Bone marrow (tissue), 2 donors: Measurements from ENCODE around the gene SGK1.

Experiments
- DNase-seq, 2 donors: peaks; one replicate each; lab custom pipeline; 2025; lab: John Stamatoyannopoulos, UW

Gene SGK1

DNA sequence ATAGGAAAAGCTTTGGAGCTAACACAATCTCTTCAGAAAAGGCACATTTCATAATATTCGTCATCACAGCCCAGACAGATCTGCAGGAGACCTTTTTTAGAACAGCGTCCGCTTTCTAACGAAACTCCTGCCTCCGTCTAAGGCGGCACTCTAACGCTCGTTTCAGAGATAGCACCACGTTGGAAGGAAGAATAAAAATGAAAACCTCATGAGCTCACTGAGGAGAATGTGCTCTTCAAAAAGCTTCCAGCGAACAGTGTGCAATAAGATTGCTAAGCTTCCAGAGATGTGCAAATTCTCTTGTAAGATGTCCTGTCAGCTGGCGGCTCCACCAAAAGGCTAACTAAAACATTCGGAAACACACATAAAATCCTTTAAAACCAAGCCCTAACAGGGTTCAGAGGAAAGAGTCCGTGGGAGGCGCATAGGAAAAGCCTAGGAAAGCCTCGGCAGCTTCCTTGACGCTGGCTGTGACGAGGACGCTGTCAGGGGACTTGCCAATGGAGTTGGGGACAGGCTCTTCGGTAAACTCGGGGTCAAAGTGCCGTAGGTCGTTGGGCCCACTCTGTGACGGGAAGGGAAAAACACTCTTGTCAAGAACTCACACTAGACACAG is 147.9 kb downstream of the SGK1 start:
- no peak for DNase-seq

DNA sequence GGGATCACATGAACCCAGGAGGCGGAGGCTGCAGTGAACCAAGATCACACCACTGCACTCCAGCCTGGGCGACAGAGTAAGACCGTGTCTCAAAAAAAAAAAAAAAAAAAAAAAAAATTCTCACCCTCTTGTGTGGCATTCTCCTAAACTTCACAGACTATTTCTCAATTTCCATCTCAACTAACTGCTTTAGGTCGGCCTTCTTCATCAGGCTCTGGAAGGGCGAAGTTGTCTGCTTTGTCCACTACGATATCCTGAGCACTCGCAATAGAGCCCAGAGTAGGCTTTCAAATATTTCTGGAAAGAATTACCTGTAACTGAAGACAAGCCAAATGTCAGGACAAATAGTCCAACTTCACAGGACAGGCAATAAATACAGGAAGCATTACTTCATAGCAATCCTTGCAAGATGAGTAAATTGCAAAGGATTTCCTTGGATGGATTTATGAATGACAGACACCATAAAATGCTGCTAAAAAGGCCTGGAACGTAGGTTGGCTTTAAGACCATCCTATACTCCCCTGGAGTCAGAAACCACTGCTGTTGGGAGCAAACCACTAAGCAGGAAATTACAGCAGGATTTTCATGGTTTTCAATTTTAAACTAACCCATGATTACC is 149.2 kb downstream of the SGK1 start:
- DNase-seq = no peak

DNA sequence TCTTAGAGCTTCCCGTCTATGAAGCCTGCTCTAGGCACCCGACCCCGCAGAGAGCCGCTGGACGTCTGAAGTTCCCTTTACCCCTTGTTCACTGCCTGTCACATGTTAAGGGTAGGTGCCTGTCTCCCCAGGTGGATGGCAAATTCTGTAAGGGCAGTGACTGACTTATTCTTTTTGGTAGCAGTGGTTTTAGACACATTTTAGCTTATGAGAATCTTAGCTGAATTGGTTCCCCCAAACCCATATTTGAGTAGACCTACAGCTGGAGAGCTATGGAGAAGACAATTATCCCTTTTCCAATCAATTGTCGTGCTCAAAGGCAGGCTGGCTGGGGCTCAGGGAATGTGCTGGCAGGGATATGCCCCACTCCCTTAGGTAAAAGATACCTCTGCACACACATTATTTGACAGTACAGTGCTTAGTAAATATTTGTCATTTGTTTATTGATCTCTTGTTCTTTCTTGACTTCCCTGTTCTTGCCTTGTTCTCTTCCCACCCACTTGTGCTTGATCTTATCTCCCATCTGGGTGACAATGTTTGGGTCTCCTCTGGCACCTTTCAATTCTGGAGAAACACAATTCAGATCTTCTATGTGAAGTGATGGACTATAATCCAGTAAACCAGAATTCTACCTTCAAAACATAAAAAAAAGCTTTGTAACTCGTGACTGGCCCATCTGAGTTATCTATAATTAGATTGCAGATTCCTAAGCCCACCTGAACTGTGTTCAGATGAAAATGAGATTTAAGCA is 151.2 kb downstream of the SGK1 start:
- DNase-seq = no peak

DNA sequence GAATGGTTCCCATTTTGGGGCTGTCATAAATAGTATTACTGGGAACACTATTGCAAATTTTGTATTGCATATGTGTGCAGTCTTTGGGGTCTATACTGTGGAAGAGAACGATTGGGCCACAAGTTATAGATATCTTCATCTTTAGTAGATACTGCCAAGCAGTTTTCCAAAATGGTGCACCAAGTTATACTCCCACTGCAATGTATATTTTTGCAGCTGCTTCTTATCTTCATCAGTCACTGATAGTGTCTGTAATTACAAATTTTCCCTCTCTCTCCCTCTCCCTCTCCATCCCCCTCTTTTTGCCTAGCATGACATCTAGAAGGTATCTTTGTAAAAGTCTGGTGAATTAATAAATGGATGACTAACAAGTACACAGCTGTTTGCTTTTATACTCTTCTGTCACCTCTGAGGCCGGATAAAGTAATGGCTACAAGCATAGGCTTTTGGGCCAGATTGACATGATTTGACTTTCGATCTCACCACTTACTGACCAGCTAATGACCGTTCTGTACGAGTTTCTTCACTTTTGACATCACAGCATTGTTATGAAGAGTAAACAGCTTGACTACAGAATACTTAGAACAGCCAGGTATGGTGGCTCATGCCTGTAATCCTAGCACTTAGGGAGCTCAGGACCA is 152.2 kb downstream of the SGK1 start:
- no peak for DNase-seq

DNA sequence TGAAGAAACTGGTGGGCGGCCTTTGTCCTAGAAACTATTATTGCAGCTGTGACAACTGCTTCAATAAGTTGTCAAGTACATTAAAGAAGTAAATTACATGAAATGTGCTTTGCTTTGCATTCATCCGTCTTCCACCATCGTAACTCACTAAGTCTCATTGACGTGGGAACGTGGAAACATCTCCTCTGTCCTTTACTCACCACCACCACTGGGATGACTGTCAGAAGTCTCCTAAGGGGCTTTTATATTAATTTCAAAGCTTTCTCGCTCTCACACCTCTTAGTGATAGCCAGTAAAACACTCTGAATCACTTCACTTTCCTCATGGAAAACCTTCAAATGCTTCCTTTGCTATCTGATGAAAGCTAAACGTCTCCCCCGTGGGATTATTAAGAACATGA is 153.6 kb downstream of the SGK1 start:
- no peak for DNase-seq

DNA sequence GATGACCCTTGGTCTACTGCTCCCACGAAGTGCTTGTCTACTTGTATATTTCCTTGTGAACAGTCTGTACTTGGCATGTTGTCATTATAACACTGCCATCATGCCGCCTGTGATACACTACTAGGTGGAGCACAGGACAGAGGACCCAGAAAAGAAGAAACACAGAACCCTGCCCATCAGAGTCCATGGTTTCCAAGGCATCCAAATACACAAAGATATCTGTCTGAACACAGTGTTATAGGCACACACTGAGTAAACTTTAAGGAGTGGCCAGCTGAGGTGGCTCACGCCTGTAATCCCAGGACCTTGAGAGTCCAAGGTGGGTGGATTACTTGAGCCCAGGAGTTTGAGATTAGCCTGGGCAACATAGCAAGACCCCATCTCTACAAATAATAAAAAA is 155.0 kb downstream of the SGK1 start:
- no peak for DNase-seq

DNA sequence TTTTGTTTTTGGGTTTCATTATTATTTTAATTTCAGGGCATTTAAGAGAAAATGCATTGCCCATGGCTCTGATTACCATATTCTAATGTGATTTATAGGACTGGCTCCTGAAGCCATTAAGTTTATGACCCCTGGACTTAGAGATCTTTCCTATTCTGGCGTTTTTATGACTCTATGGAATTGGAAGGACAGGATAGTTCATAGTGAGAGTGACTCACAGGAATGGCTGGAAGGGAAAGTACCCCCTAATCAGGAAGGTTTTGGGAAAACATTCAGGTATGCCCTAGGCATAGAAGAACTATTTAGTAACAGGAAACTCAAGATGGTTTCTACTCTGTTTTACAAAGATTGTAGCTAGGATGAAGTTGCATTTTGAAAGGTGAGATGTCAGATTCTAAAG is 156.9 kb downstream of the SGK1 start:
- DNase-seq = no peak

DNA sequence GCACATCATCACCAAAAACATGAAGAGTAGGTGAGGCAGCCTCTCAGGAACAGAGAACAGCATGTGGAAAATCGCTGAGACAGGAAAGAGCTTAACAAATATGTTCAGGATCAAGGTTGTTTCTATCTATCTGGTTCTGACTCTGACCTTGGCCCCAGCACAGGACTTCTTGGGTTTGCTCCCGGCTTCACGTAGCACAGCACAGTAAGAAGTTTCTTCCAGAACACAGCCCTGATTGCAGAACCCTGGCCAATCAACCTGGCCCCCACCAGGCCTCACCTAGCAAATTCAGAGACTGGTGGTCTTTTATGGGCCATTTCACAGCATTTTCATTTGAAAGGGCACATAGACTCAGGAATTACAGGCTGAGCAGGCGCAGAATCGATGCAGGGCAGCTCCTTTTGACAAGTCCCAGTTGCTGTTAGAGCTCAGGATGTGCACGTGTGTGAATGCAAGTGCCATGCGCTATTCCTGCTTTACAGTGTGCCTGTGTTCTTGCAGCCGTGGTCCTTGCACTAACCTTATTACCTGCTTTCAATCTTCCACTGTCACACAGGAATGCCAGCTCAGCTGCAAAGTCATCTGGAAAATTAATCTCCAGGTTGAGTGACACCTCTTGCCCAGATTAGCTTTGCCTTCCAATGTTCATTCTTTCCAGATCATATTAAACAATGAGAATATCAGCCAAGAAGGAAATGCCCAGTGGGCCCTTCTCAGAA is 165.0 kb downstream of the SGK1 start:
- DNase-seq = no peak

DNA sequence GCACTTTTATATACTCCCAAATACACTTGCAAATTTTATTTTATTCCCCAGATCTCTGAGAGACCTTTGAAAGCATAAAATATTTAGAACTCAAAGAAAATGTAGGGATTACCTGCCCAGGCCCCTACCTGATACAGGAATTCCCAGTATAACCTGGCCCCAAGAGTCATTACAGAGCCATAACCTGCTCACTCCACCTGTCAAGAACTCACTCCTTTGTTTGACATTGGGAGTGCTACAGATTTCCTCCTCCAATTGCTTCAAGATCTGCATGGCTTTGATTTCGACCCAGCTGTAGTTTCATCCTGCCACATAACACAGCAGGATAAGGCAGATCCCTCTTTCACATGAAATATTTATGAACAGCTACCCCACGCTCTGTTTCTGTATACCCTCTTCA is 169.3 kb downstream of the SGK1 start:
- DNase-seq = no peak

DNA sequence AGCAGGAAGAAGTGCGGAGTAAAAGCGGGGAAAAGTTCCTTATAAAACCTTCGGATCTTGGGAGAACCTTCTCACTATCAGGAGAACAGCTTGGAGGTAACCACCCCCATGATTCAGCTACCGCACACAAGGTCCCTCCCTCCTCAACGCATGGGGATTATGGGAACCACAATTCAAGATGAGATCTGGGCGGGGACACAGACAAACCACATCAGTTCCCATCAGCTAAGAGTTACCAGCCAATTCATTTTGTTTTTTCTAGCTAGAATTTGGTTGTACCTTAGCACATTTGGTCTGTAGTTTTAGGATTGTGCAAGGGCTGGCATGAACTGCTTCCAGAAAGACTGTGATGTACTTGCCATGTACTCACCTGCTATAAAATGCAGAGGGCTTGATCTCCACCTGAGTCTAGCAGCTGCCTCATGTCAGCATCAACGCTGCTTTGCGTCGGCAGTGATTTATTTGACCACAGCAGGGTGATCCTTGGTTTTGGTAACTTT is 170.8 kb downstream of the SGK1 start:
- DNase-seq = no peak

DNA sequence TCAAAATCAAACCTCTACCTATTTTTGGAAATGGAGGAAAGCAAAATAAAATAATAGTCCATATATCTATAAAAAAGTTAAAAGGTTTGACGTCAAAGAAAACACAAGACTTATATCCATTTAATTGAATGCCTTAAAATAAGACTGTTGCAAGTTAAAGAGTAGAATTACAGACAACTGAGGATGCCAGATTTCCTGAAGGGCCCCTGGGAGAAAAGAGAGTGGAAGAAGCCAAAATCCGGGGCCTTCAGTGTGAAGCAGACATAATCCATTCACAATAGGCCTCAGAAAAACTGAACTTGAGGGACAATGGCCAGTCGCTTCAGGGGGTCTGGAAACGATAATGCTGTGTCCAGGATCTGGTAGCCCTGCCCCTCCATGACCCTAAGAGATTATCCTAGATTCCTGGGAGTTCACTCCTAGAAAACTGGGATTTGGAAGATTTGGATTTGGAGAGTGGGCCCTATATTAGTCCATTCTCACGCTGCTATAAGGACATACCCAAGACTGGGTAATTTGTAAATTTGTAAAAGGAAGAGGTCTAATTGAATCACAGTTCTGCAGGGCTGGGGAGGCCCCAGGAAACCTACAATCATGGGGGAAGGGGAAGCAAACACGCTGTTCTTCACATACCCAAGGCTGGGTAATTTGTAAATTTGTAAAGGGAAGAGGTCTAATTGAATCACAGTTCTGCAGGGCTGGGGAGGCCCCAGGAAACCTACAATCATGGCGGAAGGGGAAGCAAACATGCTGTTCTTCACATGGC is 171.5 kb downstream of the SGK1 start:
- DNase-seq = no peak

DNA sequence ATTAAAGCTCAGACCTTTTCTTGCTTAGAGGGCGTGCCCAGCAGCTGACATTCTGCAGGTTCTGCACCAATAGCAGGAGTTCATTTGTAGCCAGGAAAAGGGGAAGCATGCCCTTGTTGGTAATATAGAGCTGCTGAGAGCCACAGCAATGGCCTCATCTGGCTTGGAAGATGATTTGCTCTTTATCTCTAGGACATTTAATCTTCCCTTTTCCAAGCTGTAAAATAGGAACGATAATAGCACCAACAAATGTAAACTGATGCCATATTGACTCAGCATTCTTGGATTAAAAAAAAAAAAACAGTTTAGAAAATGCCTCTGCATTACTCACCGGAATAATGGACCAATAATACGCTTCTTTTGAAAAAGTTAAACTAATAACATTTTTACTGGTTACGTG is 172.1 kb downstream of the SGK1 start:
- DNase-seq = no peak

DNA sequence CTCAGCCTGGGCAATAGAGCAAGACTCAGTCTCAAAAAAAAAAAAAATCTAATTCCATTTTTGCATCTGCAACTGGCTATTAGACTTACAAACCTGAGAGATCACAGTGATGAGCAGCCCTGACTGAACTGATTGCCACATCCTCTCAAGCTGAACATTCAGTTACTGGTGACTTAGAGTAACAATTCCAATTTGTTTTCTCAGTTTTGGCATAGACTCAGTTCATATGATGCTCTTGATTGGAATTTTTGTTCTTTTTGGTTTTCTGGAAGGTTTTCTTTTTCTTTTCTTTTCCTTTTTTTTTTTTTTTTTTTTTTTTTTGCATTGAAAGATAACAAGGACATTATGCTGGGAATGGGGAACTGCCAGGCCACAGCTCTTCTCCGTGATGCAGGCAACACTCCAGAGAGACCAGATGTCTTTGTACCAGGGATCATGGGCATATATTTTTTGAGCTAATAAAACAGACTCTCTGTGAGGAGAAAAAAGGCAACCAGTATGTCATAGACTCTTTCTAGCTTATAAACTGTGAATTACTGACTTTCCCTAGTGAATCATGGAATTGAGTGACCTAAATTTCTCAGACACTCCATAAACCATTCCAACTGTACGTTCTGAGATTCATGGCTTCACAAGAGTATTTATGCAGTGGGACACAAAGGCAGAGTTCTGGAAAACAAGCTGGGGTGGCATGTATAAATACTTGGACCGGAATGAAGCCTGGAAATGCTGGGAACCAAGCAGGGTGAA is 179.5 kb downstream of the SGK1 start:
- DNase-seq = no peak

DNA sequence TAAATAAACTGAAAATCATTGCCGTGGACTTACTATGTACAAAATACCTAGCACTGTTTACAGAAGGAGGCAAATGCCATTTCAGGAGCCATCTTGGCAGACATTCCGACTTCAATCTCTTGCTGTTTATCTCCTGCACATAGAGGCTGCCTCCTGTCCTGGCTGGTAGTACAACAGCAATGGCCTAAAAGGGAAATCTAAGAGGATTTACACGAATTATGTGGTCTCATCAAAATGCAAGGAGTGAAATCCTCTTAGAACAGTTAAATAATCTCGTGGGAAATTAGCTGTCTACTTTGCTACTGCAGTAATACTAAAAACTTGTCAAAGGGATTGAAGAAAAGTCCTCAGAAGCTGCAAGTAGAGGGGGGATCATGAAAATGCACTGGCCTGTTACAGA is 183.3 kb downstream of the SGK1 start:
- no peak for DNase-seq

DNA sequence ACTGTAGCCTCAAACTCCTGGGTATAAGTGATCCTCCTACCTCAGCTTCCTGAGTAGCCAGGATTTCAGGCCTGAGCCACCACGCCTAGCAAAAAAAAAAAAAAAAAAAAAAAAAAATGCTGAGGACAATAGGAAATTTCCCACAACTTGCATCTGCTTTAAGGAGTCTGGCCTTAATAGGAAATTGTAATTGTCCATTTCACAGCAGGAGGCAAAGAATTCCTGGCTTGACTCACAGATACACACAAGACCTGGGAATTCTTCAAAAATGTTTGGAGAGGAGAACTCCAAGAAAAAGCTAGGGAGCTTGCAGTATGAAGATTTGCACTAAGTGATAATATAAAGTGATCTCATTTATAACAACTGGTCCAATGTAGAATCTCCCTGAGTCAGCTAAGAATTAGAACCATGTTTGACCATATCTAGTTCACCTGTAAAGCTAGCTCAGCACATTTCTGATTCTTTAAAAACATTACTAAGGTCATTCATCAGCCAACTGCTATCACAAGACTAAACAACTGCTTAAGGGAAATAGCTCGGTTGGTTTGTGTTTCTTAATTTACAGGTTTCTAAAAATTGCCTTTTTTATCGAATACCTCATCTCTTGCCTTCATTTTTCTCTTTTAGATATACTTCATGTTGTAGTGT is 185.3 kb downstream of the SGK1 start:
- no peak for DNase-seq

DNA sequence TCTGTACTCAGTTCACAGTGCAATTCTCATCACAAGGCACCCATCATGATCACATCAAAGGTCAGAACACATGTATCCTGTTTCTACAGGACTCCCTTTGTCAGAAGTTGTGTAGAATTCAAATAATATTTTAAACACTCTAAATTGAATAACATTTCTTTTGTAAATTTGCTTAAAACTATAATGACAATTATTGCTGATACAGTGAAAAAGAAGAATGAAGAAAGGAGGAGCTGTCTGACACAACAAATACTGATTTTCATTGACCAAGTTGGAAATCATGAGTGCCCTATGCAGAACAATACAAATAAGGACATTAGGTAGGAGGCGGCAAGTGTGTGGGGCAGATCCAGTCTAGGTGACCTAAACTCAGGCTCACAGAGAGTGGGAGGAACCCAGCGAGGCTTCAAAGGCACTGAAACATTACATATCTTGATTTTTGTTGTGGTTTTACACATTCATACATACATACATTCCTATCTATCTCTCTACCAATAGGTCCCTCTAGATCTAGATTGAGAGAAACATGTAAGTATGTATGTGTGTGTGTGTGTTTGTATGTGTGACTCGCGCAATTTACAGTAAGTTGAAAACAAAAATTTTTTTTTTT is 186.3 kb downstream of the SGK1 start:
- DNase-seq = no peak

DNA sequence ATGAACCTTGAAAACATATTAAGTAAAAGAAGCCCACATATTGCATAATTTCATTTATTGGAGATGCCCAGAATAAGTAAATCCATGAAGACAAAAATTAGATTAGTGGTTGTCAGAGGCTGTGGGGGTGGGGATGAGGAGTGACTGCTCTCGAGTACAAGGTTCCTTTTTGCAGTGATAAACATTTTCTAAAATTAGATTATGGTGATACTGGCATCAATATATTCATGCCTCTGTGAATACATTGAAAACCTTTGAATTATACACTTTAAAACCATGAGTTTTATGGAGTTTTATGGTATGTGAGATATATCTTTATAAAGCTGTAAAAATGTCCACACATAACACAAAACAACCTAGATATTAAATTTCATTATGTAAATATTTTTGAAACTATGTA is 189.8 kb downstream of the SGK1 start:
- DNase-seq = no peak

DNA sequence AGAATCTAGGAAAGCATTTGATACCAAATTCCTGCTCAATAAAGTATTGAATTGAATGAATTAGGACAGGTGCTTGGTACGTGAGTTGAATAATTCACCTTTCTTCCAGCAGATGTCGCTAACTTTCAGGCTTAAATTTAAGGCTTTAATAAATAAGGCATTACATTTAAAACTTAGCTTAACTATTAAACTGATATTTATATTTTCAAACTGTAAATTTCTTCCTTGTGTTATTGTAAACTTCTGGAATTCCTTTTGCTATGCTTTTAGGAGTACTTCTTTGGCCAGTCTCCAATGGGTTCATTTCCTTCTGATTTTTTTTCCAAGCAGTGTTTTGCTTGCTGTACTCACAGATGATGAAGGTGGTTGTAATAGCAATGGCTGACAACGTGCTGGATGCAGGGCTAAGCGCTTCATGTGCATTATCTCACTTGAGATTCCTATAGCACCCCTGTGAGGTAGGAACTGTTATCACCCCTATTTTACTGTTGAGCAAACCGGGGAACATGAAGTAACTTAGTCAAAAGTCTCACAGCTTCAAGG is 194.2 kb downstream of the SGK1 start:
- no peak for DNase-seq

DNA sequence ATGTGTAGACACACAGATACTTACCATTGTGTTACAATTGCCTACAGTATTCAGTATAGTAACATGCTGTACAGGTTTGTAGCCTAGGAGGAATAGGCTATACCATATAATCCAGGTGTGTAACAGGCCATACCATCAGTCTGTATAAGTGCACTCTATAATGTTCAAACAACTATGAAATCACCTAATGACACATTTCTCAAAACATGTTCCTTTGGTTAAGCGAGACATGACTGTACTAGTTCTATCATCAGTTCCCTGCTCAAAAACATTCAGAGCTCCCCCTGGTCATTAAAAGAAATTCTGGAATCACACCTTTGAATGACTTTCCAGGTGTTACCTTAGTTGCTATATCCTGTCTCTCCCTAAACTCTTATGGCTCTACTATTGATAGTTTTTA is 195.1 kb downstream of the SGK1 start:
- DNase-seq = no peak

DNA sequence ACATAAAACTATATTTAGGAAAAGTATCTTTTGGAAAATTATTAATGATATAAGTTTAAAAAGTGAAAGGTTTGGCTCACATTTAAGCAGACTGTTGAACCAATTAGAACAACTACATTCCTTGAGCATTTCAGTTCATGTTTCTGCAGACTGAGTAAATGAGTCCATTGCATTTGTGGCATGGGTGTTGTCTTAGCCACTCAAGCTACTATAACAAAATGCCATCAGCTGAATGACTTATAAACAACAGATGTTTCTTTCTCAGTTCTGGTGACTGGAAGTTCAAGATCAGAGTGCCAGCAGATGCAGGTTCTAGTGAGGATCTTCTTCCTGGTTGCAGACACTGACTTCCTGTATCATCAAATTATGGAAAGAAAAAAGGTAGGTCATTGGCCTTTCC is 198.4 kb downstream of the SGK1 start:
- no peak for DNase-seq
